GM18951 (cell line): ENCODE measurements around the gene TLE1.
"Not testable (repeated sequence)": the region's sequence is repeated elsewhere in the genome, so short reads cannot be mapped to it uniquely, and the experiment has no call there.

Experiments
- POLR2A ChIP-seq: IDR thresholded peaks from 4 replicates; pipeline ENCODE4 v1.6.1; 2011; ENCODE audit warnings: mild to moderate bottlenecking; ENCODE audit not compliant: insufficient read length, insufficient read depth; ENCODE audit errors: extremely low read depth
- in situ Hi-C: fragments of 300-500 bp; cut with MboI; formaldehyde crosslinking; loops from one replicate; pipeline ENCODE4 v1.12.0; 2022; ENCODE audit warnings: low sequenced_read_pairs, mixed read lengths, inconsistent platforms; ENCODE audit not compliant: unreplicated experiment

The TLE1 gene

DNA sequence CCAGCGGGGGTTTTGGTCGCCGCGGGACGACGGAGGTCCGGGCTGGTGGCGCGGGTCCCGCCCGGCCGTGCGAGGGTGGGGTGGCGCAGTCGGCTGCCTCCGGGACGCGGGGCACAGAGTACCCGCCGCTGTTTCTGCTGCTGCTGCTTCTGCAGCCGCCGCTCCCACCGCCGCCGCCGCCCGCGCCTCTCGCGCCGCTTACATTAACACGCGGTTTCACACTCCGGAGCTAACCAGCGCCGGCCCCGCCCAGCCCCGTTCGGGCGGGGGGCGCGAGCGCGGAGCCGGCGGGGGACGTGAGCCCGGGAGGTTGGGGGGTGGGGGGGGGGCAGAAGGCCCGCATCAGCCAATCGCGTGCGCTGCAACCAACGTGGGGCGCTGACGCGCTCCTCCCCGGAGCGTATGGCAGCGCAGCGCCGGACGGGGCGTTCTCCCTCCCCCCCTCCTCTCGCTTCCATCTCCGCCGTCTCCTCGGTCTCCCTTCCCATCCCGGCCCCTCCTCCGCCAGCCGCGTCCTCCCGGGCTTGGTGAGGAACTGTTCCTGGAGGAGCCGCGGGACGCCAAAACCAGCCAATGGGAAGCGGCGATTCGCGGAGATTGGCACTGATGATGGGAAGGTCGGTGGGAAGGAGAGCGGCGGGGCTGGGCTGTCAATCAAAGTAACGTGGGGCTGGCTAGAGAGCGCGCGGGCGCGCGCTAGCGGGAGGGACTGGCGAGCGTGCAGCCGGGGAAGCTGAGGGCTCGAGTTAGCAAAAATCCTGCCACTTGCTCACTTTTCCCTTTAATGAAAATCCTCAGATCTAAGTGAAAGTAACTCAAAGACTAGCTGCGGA is at the start of gene TLE1:
Gene TLE1 (minus strand): TSS at position 205 of the 833 bp plus-strand sequence. CDS start 1,307 bp downstream, outside the sequence.
- in situ Hi-C loops = no loop called here
- TF ChIP-seq POLR2A = no peak

DNA sequence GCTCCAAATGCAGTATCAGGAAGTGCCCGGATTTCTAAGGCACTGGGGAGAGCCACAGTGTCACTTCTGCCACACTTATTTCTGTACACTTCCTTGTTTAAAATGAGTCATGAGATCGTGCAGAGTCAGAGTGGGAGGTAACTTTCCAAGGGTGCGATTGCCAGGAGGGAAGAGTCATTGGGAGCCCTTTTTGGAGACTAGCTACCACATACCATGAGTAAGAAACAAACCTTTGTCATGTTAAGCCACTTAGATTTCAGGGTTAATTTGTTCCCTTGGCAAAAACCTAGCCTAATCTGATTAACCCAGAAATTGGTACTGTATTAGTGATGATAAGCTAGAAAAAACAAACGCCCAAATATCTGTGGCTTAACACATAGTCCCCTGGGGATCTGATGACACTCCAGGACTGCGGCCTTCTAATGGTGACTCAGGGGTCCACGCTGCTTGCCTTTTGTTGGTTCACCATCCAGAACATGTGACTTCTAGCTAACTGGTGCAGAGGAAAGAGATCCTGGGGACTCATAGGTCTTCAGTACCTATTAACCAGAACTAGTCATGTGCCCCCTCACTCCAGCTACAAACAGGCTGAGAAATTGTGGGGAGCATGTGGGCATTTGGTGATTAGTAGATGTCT is 48.6 kb upstream of the TLE1 start:
- in situ Hi-C loops = no loop called here
- TF ChIP-seq POLR2A = no peak

DNA sequence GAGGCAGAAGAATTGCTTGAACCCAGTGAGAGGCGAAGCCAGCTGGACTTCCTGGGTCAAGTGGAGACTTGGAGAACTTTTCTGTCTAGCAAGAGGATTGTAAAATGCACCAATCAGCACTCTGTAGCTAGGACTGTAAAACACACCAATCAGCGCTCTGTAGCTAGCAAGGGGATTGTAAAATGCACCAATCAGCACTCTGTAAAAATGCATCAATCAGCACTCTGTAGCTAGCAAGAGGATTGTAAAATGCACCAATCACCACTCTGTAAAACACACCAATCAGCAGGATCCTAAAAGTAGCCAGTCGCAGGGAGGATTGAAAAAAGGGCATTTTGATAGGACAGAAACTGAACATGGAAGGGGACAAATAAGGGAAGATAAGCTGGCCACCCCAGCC is 41.2 kb upstream of the TLE1 start:
- in situ Hi-C loops = not testable (repeated sequence)

DNA sequence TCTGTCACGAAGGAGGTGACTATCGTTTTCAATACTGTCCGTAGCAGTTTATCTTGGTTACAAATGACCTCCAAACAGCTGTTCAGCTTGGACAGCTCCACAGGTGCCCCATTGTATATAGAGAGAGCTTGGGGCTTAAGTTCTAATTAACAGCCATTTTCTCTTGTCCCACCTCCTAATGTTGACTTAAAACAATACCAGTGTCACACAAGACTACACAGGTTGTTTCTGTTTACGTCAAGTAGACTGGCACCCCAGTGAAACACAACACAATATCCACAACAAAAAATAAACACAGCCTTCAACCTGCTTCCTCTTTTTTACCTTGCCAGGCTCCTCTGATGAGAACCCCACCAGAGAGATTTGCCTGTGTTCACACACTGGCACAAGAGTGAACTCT is 39.8 kb upstream of the TLE1 start:
- in situ Hi-C loops = no loop called here
- TF ChIP-seq POLR2A = no peak

DNA sequence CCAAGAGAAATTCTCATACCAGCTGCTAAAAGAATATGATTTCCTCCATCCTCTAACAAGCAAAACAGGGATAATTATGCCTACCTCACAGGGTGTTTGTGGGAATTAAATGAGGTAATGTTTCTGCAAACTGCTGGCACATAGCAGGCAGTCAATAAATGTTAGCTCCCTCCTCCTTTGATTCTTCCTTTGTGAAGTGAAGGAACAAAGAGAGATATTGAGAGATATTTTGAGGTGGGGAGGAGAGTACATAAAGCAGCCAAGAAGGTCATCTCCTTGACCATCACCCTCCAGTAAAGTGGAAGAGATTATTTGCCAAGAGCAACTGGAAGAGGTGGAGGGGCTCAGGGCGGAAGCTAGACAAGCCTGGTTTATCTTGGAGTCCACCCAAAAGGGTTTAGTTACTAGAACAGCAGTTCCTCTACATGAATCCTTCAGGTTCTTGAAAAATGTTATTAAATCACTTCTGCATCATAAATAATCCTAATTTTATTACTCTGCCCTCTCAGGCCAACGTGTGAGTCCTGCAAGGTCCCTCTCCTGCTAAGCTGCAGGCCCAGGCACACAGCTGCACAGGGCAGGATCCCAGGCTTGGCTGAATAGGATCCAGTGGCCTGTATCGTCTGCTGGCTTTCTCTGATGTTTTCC is 35.0 kb upstream of the TLE1 start:
- no peak for TF ChIP-seq POLR2A
- in situ Hi-C loops = no loop called here

DNA sequence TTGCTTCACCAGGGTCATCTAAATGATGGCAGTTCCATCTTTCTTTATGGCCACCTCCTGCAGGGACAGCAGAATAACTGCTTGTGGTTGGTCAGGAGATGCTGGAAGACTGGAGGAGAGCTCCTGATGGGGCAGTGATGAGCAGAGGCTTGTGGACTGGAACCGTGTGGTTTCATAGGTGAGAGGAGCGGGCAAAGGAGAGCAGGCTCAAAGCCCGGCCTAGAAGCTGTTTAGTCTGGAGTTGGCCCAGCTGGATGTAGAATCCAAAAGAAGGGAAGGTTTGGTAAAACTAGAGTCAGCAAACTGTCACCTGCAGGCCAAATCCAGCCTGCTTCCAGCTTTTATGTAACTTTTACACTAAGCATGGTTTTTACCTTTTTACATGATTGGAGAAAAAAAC is 32.9 kb upstream of the TLE1 start:
- in situ Hi-C loops = no loop called here
- no peak for TF ChIP-seq POLR2A

DNA sequence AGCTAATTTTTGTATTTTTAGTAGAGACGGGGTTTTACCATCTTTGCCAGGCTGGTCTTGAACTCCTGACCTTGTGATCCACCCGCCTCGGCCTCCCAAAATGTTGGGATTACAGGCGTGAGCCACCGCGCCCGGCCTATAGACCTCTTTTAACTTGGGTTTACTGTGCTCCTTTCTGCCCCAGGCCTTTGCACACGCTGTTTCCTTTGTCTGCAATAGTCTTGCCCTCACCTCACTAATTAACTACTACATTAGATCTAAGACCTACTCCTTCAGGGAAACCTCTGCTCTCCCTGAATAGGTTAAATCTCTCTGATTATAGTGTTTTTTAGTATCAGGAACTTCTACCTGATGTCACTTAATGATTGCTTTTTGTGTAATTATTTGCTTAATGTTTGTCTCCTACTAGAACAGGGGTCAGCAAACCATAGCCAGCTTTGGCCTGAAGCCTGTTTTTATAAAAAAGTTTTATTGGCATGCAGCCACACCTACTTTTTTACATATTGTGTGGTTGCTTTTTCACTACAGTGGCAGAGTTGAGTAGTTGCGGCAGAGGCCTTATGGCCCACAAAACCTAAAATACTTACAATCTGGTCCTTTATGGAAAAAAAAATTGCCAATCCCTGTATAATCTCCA is 31.2 kb upstream of the TLE1 start:
- in situ Hi-C loops = no loop called here

DNA sequence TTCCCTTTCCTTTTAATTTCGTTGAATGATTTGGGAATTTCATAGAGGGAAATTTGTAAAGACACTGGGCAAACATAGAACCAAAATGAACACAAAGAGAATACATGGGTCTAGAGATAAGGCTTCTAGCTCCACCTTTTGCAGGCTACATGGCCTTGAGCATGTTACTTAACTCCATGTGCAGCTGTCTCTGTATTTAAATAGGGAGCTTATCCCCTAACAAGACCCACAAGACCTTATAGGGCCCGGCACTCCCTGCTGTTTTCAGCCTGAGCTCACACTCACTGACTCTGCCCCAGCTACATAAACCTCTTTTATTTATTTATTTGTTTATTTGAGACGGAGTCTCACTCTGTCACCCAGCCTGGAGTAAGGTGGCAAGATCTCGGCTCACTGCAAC is 30.6 kb upstream of the TLE1 start:
- in situ Hi-C loops = no loop called here
- TF ChIP-seq POLR2A = no peak

More for the DNA sequence above, 31.2 kb upstream of the TLE1 start:
- no peak for TF ChIP-seq POLR2A

DNA sequence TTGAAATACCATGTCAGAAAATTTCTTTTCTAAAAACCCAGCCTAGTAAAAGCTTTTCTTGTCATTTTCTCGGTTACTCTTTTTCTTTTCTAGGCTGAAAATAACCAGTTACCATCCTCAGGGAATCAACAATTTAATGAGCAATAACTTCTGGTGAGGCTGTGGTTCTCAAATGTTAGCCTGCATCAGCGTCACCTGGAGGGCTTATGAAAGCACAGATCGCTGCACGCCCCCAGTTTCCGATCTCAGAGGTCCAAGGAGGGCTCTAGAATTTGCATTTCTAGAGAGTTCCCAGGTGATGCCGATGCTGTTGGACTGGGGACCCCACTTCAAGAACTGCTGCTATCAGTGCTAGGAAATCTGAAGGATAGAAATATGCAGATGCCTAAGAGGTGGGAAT is 28.9 kb upstream of the TLE1 start:
- TF ChIP-seq POLR2A = no peak
- in situ Hi-C loops = no loop called here

DNA sequence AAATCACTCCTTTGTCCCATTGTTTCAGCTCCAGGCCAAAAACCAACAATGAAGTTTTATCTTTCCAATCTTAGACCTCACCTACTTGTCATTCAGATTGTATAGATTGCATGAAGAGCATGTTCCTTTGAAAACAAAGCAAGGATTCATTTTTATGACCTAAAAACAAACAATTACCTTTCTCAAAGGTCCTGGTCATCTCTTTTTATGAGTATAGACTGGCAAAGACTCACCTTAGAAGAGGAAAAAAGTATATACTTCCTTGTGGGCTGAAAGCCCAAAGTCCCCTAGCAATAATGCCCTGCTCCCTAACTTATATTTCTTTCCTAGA is 28.4 kb upstream of the TLE1 start:
- in situ Hi-C loops = no loop called here
- TF ChIP-seq POLR2A = no peak

DNA sequence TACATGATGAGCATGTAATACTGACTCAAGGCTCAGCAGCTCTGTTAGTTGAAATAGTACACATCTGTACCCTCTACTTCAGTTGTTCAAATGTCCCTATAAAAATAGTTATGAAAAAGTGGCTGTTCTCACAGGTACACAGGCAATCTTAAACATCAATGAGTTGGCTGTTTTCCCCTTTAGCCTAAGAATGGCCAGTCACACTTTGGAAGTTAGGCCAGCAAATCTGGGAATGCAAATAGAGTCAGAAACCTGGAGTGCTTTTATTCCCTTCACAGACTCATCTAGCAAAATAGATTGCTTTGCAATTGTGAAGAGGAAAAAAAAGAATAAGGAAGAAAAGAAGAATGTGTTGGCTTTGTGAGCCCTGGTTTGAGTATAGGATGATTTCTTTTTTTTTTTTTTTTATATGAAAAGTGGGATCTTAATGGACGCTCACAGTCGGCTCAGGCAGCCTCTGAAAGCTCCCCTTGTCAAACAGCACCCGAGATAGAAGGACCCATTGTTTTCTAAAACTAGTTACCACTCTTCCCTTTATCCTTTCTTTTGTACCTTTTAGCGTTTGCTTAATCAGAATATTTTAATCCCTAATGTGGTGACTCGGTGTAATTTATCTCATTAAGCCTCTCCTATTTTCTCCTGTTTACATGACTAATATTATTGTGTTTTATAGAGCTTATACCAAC is 27.9 kb upstream of the TLE1 start:
- no peak for TF ChIP-seq POLR2A
- in situ Hi-C loops = no loop called here

DNA sequence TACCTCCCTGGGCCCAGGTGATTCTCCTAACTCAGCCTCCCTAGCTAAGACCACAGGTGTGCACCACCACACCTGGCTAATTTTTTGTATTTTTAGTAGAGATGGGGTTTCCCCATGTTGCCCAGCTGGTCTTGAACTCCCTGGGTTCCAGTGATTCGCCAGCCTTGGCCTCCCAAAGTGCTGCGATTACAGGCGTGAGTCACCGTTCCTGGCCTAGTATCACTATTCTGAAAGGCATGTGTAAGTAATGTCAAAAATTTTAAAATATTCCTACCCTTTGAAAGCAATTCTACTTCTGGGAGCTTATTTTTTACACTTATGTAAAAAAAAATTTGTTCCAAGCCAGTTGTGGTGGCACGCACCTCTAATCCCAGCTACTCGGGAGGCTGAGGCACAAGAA is 27.1 kb upstream of the TLE1 start:
- in situ Hi-C loops = no loop called here
- no peak for TF ChIP-seq POLR2A

DNA sequence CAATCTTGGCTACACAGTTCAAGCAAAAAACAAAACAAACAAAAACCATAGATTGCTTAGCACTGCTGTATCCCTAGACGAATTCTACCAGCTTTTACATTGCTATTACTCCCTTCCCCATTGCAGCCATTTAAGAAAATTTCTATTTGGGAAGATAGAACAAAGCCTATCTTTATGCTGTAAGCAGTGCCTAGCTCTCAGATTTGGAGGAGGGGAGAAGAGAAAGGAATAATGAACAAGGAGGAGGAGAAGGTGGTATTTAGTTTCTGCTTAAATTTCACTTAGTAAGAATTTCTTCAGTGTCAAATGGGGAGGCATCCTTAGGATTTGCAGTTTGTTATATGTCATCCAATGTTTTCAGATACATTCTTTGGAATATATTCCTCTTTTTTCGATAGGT is 16.2 kb upstream of the TLE1 start:
- in situ Hi-C loops = no loop called here

DNA sequence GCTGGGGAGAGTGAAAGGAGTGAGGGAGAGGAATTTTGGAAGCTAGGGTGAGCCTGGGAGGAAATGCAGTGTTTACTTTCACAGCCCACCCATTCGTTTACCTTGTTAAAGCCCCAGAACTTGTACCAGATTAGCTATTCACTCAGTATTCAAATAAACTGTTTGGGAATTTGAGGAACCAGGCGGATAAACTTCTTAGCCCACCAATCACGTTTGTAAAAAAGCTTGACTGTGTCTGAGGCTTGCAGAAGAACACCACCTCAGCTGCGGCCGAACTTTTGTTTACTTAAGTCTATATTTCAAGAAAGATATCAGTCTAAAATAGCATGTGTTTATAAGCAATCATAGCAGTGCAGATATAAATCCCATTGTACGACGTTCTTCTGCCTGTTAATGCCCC is 5.2 kb upstream of the TLE1 start:
- in situ Hi-C loops = no loop called here
- no peak for TF ChIP-seq POLR2A

More for the DNA sequence above, 16.2 kb upstream of the TLE1 start:
- TF ChIP-seq POLR2A = no peak
